ENCODE measurements around the gene IGFBP1. TPM values are rescaled to one million over a fixed set of nuclear protein-coding genes. Genes with fewer than 3 reads are reported as not detected.

Gene IGFBP1
- total RNA-seq, 1 donor from 2014 or later = not detected

Other genes starting within 250 kb of the IGFBP1 start
- gene CCDC201, start 15.4 kb upstream of the IGFBP1 start, total RNA-seq = not detected in 2 replicates
- gene IGFBP3, start 32.8 kb downstream of the IGFBP1 start, total RNA-seq = 0.72 and 1.5 TPM in 2 replicates